Measurements from ENCODE around the gene SUMF2. TPM values are rescaled to one million over a fixed set of nuclear protein-coding genes. Genes with fewer than 3 reads are reported as not detected.
"Not testable (repeated sequence)": the region's sequence is repeated elsewhere in the genome, so short reads cannot be mapped to it uniquely, and the experiment has no call there.

Gene SUMF2
- total RNA-seq, 1 experiment from 2014 or later: 99.6 TPM

DNA sequence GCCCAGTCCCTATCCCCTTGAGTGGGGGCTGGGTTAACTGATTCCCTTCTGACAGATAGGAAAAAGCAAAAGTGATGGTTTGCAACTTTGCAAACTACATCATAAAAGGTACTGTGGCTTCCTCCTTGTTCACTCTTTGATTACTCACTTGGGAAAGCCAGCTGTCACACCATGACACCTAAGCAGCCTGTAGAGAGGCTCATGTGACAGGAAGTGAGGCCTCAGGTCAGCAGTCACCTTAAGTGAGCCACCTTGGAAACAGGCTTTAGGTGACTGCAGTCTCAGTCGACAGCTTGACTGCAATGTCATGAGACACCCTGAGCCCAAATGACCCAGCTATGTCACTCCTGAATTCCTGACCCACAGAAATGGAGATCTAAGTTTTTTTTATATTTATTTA, 46.5 kb downstream of the SUMF2 start:
- ATAC-seq: no peak
- Mint-ChIP-seq H3K4me3 (no peak overlapping the region), H3K9me3 (peaks cover 52% of the 10 kb centered on the region), H3K4me1 (no peaks in the 10 kb centered on the region), H3K27ac (no peak overlapping the region), H3K27me3 (ENCODE audit: low read depth) (peaks cover 2% of the 10 kb centered on the region; the same call in 1 of the 2 replicates), H3K36me3 (peaks cover 51% of the 10 kb centered on the region)
- CTCF ChIA-PET: no interaction called here
- DNase-seq (ENCODE audit: low spot score): no peak
- POLR2A ChIA-PET: no interaction called here
- TF ChIP-seq EMX1 (CRISPR knock-in tag; IDR thresholded peaks at IDR 0.05) (no peak), CBFB (CRISPR knock-in tag; IDR thresholded peaks at IDR 0.05; ENCODE audit: low read depth) (no peak), GRHL2 (CRISPR knock-in tag; IDR thresholded peaks at IDR 0.05; ENCODE audit: insufficient replicate concordance, severe bottlenecking) (no peak), TCF7 (CRISPR knock-in tag; IDR thresholded peaks at IDR 0.05; ENCODE audit: low read depth) (no peak), CREM (CRISPR knock-in tag; IDR thresholded peaks at IDR 0.05) (no peak), HMGXB4 (CRISPR knock-in tag; IDR thresholded peaks at IDR 0.05) (no peak), USF1 (CRISPR knock-in tag; IDR thresholded peaks at IDR 0.05) (no peak)

GRCh38 chr7:56112244-56112643, 48.2 kb downstream of the SUMF2 start:
- ATAC-seq; H3K4me3 Mint-ChIP-seq; DNase-seq (ENCODE audit: low spot score); POLR2A ChIA-PET; CTCF ChIA-PET; H3K27me3 Mint-ChIP-seq (ENCODE audit: low read depth); H3K4me1 Mint-ChIP-seq; H3K27ac Mint-ChIP-seq: not testable (repeated sequence)
- H3K36me3 Mint-ChIP-seq: peaks cover 39% of the 10 kb centered on the region
- peaks cover 45% of the 10 kb centered on the region for H3K9me3 Mint-ChIP-seq

DNA sequence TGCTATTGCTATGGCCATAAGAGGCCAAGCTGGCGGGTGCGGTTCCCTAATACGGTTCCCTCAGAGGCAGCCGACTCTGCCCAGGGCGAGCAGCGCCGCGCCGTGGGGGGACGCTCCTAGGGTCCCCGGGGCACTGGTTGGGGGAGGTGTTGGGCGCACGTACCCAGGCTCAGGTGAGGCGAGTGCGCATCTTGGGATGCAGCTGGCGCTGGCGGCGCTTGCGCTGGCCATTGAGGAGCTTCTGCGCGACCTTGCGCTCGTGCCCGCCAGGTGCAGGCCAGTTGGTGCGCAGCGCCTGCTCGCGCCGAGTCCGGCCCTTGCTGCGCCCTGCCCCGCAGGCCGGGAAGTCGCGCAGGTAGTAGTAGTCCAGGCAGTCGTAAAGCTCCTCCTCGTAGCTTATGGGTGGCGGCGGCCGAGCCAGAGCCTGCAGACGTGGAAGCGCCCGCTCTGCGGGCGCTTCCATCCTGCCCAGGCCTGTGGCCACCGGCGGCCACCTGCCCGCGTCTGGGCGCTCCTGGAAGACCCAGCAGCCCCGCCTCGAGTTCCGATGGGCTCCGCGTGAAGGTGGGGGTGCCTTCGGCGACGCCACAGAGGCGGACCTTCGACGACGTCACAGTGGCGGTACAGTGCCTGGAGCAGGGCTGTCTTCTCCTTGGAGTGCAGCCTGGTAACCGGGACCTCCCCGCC, 51.9 kb downstream of the SUMF2 start, which contains the start of gene NUPR2:
Gene NUPR2 (minus strand): TSS at position 566 of the 687 bp plus-strand sequence. CDS start 103 bp downstream, at position 463.
- DNase-seq (ENCODE audit: low spot score): no peak
- Mint-ChIP-seq H3K27ac (no peak within 1 kb of the TSS), H3K9me3 (peaks cover 56% of the 10 kb centered on the region), H3K4me3 (no peak within 1 kb of the TSS), H3K4me1 (no peaks in the 10 kb centered on the region), H3K27me3 (ENCODE audit: low read depth) (peaks cover 11% of the 10 kb centered on the region; the same call in 1 of the 2 replicates), H3K36me3 (peaks cover 45% of the 10 kb centered on the region)
- no peak for ATAC-seq
- ChIA-PET POLR2A (no interaction called here), CTCF (no interaction called here)
- TF ChIP-seq NR3C1 (CRISPR knock-in tag; conservative IDR thresholded peaks at IDR 0.05; ENCODE audit: low read depth): no peak
- no peak for TF ChIP-seq ZNF512 (CRISPR knock-in tag; IDR thresholded peaks at IDR 0.05; ENCODE audit: borderline replicate concordance)
- no peak for TF ChIP-seq USF2 (CRISPR knock-in tag; IDR thresholded peaks at IDR 0.05)
- no peak for TF ChIP-seq ZNF263 (CRISPR knock-in tag; IDR thresholded peaks at IDR 0.05; ENCODE audit: low read depth)
- no peak for TF ChIP-seq ZNF232 (CRISPR knock-in tag; IDR thresholded peaks at IDR 0.05)
- no peak for TF ChIP-seq ESRRA (CRISPR knock-in tag; IDR thresholded peaks at IDR 0.05; ENCODE audit: borderline replicate concordance)
- no peak for TF ChIP-seq ARID4B (CRISPR knock-in tag; IDR thresholded peaks at IDR 0.05; ENCODE audit: borderline replicate concordance)
- no peak for TF ChIP-seq ZSCAN18 (CRISPR knock-in tag; IDR thresholded peaks at IDR 0.05)
- no peak for TF ChIP-seq ATF2 (CRISPR knock-in tag; IDR thresholded peaks at IDR 0.05; ENCODE audit: borderline replicate concordance, low read depth)
- TF ChIP-seq ZNF138 (CRISPR knock-in tag; conservative IDR thresholded peaks at IDR 0.05): no peak
- TF ChIP-seq NFATC4 (CRISPR knock-in tag; IDR thresholded peaks at IDR 0.05): no peak
- TF ChIP-seq FOXK1 (CRISPR knock-in tag; IDR thresholded peaks at IDR 0.05): no peak
